ENCODE results near the gene IFNAR1. TPM values are rescaled to one million over a fixed set of nuclear protein-coding genes. Genes with fewer than 3 reads are reported as not detected.

The IFNAR1 gene
- total RNA-seq (10 to 100 TPM; 22.8 to 25.0 TPM), polyA plus RNA-seq (ENCODE audit: insufficient read depth, low read depth, low replicate concordance) (22.1 TPM)
- long read RNA-seq, donor 1, full-length matches to known transcripts = 11 of 25 reads
- long read RNA-seq, donor 1, partial matches to known transcripts = 14 of 25 reads
- long read RNA-seq, donor 1, other reads (novel, unspliced or antisense) = 0 of 25 reads
- long read RNA-seq, donor 2, full-length matches to known transcripts = 1 of 1 reads
- long read RNA-seq, donor 2, partial matches to known transcripts = 0 of 1 reads
- long read RNA-seq, donor 2, other reads (novel, unspliced or antisense) = 0 of 1 reads

DNA sequence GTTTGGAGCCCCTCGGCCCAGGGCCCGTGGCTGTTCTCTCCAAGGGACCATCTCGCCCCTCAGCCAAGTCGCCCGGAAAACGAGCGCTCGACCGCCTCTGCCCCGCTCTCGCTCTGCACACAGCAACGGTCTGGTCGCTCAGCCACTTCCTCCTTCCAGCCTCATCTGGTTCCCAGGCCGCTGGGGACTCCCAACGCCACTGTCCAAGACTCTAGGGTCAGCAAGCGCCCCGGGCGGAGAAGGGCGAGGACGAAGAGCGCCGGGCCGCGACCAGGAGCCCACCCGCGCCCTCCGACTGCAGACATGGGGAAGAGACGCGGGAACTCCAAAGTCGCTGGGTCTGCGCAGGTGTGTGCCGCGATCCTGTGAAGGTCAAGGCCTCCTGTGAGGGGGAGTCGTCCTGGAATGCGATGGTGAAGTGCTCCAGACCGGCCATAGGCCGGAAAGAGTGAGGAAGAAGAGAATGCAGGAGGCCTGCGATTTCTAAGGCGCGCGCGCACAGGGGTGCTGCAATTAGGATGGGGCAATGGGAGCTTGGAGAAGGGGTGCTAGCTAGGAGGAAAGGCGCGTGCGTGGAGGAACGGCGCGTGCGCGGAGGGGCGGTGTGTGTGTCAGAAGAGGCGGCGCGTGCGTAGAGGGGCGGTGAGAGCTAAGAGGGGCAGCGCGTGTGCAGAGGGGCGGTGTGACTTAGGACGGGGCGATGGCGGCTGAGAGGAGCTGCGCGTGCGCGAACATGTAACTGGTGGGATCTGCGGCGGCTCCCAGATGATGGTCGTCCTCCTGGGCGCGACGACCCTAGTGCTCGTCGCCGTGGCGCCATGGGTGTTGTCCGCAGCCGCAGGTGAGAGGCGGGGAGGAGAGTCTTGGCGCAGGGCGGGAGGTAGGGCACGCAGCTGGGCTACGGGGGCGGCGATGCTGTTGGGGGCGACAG, at the start of gene IFNAR1:
Gene IFNAR1, plus strand, starts transcription at position 680 of the 931 bp plus-strand sequence. Its CDS starts 86 bp downstream, at position 766.
- 0% methylated on average over 38 to 83 of the region's 86 CpGs for WGBS, 2 donors
- DNase-seq = peak; percentile 99
- TF ChIP-seq, protein P1, sequence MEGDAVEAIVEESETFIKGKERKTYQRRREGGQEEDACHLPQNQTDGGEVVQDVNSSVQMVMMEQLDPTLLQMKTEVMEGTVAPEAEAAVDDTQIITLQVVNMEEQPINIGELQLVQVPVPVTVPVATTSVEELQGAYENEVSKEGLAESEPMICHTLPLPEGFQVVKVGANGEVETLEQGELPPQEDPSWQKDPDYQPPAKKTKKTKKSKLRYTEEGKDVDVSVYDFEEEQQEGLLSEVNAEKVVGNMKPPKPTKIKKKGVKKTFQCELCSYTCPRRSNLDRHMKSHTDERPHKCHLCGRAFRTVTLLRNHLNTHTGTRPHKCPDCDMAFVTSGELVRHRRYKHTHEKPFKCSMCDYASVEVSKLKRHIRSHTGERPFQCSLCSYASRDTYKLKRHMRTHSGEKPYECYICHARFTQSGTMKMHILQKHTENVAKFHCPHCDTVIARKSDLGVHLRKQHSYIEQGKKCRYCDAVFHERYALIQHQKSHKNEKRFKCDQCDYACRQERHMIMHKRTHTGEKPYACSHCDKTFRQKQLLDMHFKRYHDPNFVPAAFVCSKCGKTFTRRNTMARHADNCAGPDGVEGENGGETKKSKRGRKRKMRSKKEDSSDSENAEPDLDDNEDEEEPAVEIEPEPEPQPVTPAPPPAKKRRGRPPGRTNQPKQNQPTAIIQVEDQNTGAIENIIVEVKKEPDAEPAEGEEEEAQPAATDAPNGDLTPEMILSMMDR (IDR thresholded peaks at IDR 0.05) = peak in 1 of 3 experiments; percentile 1
- TF ChIP-seq POLR2A (IDR thresholded peaks at IDR 0.05) = peak; percentile 52
- Histone ChIP-seq H3K27ac (peak within 1 kb of the TSS; percentile 96), H3K4me1 (peaks cover 6% of the 10 kb centered on the region), H3K27me3 (no peaks in the 10 kb centered on the region), H3K9me3 (no peaks in the 10 kb centered on the region), H3K4me3 (peak within 1 kb of the TSS; percentile 92 to 94), H3K36me3 (ENCODE audit: low read depth, missing control alignments) (no peaks in the 10 kb centered on the region)
- intact Hi-C loops (cut with DNase I; ENCODE audit: low total_unique reads) = no loop called here

DNA sequence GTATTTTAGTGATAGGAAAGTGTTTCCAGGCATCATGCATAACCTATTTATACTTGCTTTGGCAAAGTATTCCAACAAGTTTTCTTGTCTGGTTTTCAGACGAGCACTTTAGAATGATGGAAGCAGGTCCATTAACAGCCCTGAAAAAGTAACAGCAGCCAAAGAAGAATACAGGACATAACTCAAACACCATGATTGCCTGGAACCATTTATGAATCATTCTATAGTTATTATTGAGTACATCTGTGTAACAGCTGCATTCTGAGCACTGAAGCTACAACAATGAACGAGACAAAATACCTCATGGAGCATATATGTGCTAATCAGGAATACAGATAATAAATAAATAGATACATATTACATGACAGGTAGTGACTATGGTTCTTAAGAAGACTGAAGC, 46.0 kb upstream of the IFNAR1 start:
- no peak for DNase-seq
- 94 to 95% methylated on average over 2 of the region's 2 CpGs for WGBS, 2 donors
- no peak overlapping the region for H3K4me3 ChIP-seq
- no peaks in the 10 kb centered on the region for H3K36me3 ChIP-seq (ENCODE audit: low read depth, missing control alignments)
- no peaks in the 10 kb centered on the region for H3K9me3 ChIP-seq
- H3K27me3 ChIP-seq = no peaks in the 10 kb centered on the region
- no peaks in the 10 kb centered on the region for H3K4me1 ChIP-seq
- no peak for TF ChIP-seq POLR2A (IDR thresholded peaks at IDR 0.05)
- TF ChIP-seq, protein P1 (IDR thresholded peaks at IDR 0.05) = no peak
- intact Hi-C loops (cut with DNase I; ENCODE audit: low total_unique reads) = no loop called here
- no peak overlapping the region for H3K27ac ChIP-seq

DNA sequence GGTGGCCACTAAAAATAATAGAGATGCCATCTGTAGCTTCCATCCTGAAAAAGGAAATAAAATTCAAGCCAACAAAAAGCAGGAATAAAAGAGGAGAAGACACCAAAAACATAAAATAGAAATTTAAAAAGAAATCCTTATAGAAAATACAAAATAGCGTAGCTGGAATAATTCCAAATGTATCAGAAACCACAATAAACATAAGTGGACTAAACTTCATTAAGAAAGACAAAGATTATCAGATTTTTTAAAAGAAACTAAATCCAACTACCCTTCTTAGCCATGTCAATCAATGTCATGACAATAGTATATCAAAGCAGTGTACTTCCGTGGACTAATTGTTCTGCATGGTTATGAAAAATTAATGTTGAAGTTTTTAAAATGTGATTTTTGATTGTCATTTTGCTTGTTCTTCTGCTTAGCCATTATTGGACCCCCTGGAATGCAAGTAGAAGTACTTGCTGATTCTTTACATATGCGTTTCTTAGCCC, 45.4 kb upstream of the IFNAR1 start:
- Histone ChIP-seq H3K4me1 (no peaks in the 10 kb centered on the region), H3K27ac (no peak overlapping the region), H3K9me3 (no peaks in the 10 kb centered on the region), H3K27me3 (no peaks in the 10 kb centered on the region), H3K4me3 (no peak overlapping the region), H3K36me3 (ENCODE audit: low read depth, missing control alignments) (no peaks in the 10 kb centered on the region)
- WGBS, 2 donors = 95 to 97% methylated on average over 3 of the region's 3 CpGs
- no peak for TF ChIP-seq POLR2A (IDR thresholded peaks at IDR 0.05)
- TF ChIP-seq, protein P1 (IDR thresholded peaks at IDR 0.05) = no peak
- intact Hi-C loops (cut with DNase I; ENCODE audit: low total_unique reads) = no loop called here
- no peak for DNase-seq

DNA sequence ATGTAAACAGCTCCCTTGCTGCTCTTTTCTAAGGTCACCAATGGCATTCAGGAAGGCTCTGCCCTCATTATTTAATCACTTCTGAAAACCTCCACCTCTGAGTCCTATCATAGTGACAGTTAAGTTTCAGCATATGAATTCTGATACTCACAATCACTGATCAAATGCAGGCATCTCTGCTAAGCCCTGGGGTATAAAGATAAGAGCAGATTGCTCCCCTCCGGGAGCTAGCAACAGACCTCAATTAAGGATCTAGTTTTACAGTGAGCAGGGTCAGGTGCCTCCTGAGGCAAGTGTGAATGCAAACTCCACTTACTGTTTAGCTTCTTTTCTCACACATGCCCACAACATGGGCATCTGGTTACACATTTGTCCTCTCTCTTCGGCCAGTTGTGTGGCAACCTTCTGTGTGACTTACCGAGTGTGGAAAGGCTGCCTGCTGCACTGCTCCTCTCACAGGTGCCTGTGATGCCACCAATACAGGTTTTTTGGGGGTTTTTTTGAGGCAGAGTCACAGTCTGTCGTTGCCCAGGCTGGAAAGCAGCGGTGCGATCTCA, 43.6 kb upstream of the IFNAR1 start:
- TF ChIP-seq, protein P1 (IDR thresholded peaks at IDR 0.05) = no peak
- TF ChIP-seq POLR2A (IDR thresholded peaks at IDR 0.05) = no peak
- no peaks in the 10 kb centered on the region for H3K9me3 ChIP-seq
- DNase-seq = no peak
- H3K27me3 ChIP-seq = no peaks in the 10 kb centered on the region
- intact Hi-C loops (cut with DNase I; ENCODE audit: low total_unique reads) = no loop called here
- no peak overlapping the region for H3K27ac ChIP-seq
- peaks cover 10% of the 10 kb centered on the region for H3K4me1 ChIP-seq
- no peaks in the 10 kb centered on the region for H3K36me3 ChIP-seq (ENCODE audit: low read depth, missing control alignments)
- WGBS, 2 donors = 97% methylated on average over 6 of the region's 6 CpGs
- no peak overlapping the region for H3K4me3 ChIP-seq

Measured in testis (tissue), 5 donors.